ENCODE measurements around the gene PELI2.

The PELI2 gene

GRCh38 chr14:56133547-56133946 lies 15.3 kb downstream of the PELI2 start:
- TF ChIP-seq CTCF (IDR thresholded peaks at IDR 0.05), result no peak

GRCh38 chr14:56135001-56135400 lies 16.8 kb downstream of the PELI2 start:
- peaks cover 6% of the 10 kb centered on the region for H3K79me2 ChIP-seq
- H3K9ac ChIP-seq, result no peak overlapping the region
- no peaks in the 10 kb centered on the region for H3K9me3 ChIP-seq (ENCODE audit: control insufficient read depth, low read length)
- no peaks in the 10 kb centered on the region for H3K36me3 ChIP-seq (ENCODE audit: control insufficient read depth, insufficient read depth, low read length)
- H3K4me3 ChIP-seq (ENCODE audit: low read depth, low read length), result no peak overlapping the region
- no peak overlapping the region for H3K4me2 ChIP-seq (ENCODE audit: low read length)
- peaks cover 3% of the 10 kb centered on the region for H3K4me1 ChIP-seq
- no peak for TF ChIP-seq CTCF (IDR thresholded peaks at IDR 0.05)
- no peak overlapping the region for H3K27ac ChIP-seq
- H2AFZ ChIP-seq, result no peak overlapping the region
- H3K27me3 ChIP-seq (ENCODE audit: control insufficient read depth, insufficient read depth, low read length), result no peaks in the 10 kb centered on the region

More at GRCh38 chr14:56133547-56133946, 15.3 kb downstream of the PELI2 start:
- Histone ChIP-seq H3K9me3 (ENCODE audit: control insufficient read depth, low read length) (no peaks in the 10 kb centered on the region), H2AFZ (no peak overlapping the region), H3K4me3 (ENCODE audit: low read depth, low read length) (no peak overlapping the region), H3K9ac (no peak overlapping the region), H3K4me2 (ENCODE audit: low read length) (no peak overlapping the region), H3K27ac (no peak overlapping the region), H3K4me1 (peaks cover 3% of the 10 kb centered on the region), H3K36me3 (ENCODE audit: control insufficient read depth, insufficient read depth, low read length) (no peaks in the 10 kb centered on the region), H3K27me3 (ENCODE audit: control insufficient read depth, insufficient read depth, low read length) (no peaks in the 10 kb centered on the region), H3K79me2 (peaks cover 4% of the 10 kb centered on the region)

- Histone ChIP-seq H3K79me2 (peaks cover 6% of the 10 kb centered on the region), H3K27me3 (ENCODE audit: control insufficient read depth, insufficient read depth, low read length) (no peaks in the 10 kb centered on the region), H3K36me3 (ENCODE audit: control insufficient read depth, insufficient read depth, low read length) (no peaks in the 10 kb centered on the region), H3K9me3 (ENCODE audit: control insufficient read depth, low read length) (no peaks in the 10 kb centered on the region), H3K4me3 (ENCODE audit: low read depth, low read length) (no peak overlapping the region), H3K27ac (no peak overlapping the region), H3K9ac (no peak overlapping the region), H3K4me1 (peaks cover 3% of the 10 kb centered on the region), H3K4me2 (ENCODE audit: low read length) (no peak overlapping the region), H2AFZ (no peak overlapping the region)
- TF ChIP-seq CTCF (IDR thresholded peaks at IDR 0.05), result no peak
Measured at GRCh38 chr14:56135668-56136067, 17.5 kb downstream of the PELI2 start.

GRCh38 chr14:56136571-56137452 lies 18.6 kb downstream of the PELI2 start:
- Histone ChIP-seq H3K36me3 (ENCODE audit: control insufficient read depth, insufficient read depth, low read length) (no peaks in the 10 kb centered on the region), H3K79me2 (peaks cover 11% of the 10 kb centered on the region), H3K4me1 (peaks cover 3% of the 10 kb centered on the region), H3K9ac (no peak overlapping the region), H3K4me2 (ENCODE audit: low read length) (no peak overlapping the region), H3K4me3 (ENCODE audit: low read depth, low read length) (no peak overlapping the region), H2AFZ (no peak overlapping the region), H3K27ac (no peak overlapping the region), H3K27me3 (ENCODE audit: control insufficient read depth, insufficient read depth, low read length) (no peaks in the 10 kb centered on the region), H3K9me3 (ENCODE audit: control insufficient read depth, low read length) (no peaks in the 10 kb centered on the region)
- TF ChIP-seq CTCF (IDR thresholded peaks at IDR 0.05), result no peak

- Histone ChIP-seq H3K27me3 (ENCODE audit: control insufficient read depth, insufficient read depth, low read length) (no peaks in the 10 kb centered on the region), H2AFZ (no peak overlapping the region), H3K4me2 (ENCODE audit: low read length) (no peak overlapping the region), H3K9me3 (ENCODE audit: control insufficient read depth, low read length) (no peaks in the 10 kb centered on the region), H3K4me1 (peaks cover 3% of the 10 kb centered on the region), H3K79me2 (peaks cover 11% of the 10 kb centered on the region), H3K9ac (no peak overlapping the region), H3K36me3 (ENCODE audit: control insufficient read depth, insufficient read depth, low read length) (no peaks in the 10 kb centered on the region), H3K27ac (no peak overlapping the region), H3K4me3 (ENCODE audit: low read depth, low read length) (no peak overlapping the region)
- no peak for TF ChIP-seq CTCF (IDR thresholded peaks at IDR 0.05)
Measured at GRCh38 chr14:56137453-56137807, 19.2 kb downstream of the PELI2 start.
